ELF-1 (cell line): Measurements from ENCODE around the gene PTPN18.
"Not testable (repeated sequence)": the region's sequence is repeated elsewhere in the genome, so short reads cannot be mapped to it uniquely, and the experiment has no call there.

Source experiments
- DNase-seq: peaks from one replicate; pipeline ENCODE4 v3.0.0-alpha.2; 2016; ENCODE audit warnings: low read depth, low spot score

Gene PTPN18

DNA sequence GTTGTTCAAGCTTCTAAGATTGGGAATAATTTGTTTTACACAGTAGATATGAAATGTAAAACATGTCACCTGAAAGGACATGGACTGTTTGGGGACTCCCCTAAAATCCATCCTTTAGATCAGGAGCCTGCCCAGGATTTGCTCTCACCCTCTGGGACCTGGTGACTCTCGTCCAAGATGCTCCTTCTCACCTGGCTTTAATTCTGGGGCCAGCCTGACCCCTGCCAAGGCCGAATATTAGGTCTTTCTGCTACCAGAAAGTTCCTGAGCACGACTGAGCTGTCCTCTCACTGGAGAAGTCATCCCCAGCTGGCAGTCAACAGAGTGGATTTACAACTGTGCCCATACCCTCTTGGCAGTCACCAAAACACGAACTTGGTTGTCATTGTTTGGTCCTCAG, 25.3 kb downstream of the PTPN18 start:
- DNase-seq: no peak

DNA sequence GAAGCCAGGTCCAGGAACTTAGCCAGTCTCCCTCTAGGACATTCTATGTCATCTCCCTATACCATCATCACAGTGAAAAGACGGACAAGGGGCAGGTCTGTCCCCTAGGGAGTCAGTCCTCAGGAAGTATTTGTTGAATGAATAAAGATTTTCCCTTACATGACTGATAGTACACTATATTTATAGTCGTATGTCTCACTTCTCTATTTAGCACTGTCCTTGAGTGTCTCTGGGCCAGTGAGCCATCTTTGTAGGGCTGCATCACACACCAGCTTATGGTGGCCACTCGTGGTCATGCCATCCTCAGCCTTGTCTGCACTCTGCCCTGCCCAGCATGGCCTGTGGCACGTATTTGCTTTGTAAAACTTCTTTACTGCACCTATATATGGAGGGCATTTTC, 25.8 kb downstream of the PTPN18 start:
- DNase-seq: no peak

DNA sequence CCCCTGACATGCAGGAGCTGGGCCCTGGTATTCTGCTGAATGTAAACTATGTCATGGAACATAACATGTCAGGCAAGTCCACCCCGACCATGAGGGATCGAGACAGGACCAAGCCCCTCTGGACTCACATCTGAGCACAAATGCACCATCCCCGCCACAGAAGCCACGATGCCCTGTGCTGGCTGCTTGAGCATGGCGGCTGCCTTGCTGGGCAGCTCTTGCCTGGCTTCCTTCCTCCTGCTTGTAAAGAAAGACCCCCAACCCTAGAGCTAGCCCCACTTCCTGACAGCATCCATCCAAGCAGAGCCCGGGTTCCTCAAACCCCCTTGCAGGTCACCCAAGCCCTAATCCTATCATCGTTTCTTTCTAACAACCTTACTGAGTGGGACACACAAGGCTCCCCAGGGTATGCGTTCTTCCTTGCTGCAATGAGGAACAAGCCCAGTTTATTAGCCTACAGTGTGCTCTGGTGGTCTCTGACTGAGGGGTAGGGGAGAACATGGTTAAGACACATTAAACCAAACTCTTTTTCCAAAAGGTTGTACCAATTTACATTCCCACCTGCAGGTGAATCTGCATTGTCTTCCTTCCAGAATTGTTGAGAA, 26.6 kb downstream of the PTPN18 start:
- no peak for DNase-seq

DNA sequence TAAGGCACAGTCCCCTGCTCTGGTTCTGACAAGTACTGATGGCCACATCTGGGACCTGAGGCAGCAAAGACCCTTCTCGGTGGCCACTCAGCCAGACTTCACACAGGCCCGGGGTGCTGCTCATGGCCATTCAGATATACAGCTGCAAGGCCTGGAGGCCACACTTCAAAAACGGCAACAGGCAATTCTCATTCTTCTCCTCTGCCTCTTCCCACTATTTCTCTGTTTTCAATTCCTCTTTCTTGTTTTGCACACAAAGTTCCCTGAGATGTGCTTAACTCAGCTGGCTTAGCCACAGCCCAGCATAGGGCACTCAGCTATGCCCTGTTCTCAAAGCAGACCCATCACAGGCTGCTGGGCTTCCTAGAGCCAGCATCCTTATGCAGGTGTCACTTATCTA, 29.9 kb downstream of the PTPN18 start:
- DNase-seq: no peak

DNA sequence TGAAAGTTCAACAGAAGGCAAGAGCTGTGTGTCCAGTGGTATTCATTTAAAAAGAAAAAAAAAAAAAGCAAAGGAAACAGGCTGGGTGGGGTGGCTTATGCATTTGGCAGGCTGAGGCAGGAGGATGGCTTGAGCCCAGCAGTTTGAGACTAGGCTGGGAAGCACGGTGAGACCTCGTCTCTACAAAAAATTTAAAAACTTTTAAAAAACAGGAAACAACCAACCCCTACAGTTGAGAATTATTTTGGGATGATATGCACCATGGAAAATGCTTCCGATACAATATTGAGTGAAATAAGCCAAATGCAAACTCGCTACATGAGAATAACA, 31.2 kb downstream of the PTPN18 start:
- DNase-seq: no peak

DNA sequence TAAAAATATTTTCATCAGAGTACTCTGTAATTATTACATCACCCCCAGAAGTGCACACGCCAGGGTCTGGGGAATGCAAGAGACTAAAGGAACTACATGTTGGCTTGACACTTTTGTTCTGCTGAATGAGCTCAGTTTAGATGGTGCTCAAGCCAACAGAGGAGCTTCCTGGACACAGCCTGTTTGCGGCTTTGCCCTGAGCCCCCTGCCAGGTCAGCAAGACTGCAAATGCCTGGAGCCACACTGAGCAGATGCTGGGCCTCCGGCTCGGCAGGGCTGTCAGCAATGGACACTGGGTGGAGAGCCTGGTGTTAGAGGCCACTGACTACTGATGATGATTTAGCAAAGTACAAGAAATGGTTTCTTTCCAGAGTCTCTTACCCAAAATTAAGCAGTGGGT, 31.9 kb downstream of the PTPN18 start:
- DNase-seq: peak; percentile 29

DNA sequence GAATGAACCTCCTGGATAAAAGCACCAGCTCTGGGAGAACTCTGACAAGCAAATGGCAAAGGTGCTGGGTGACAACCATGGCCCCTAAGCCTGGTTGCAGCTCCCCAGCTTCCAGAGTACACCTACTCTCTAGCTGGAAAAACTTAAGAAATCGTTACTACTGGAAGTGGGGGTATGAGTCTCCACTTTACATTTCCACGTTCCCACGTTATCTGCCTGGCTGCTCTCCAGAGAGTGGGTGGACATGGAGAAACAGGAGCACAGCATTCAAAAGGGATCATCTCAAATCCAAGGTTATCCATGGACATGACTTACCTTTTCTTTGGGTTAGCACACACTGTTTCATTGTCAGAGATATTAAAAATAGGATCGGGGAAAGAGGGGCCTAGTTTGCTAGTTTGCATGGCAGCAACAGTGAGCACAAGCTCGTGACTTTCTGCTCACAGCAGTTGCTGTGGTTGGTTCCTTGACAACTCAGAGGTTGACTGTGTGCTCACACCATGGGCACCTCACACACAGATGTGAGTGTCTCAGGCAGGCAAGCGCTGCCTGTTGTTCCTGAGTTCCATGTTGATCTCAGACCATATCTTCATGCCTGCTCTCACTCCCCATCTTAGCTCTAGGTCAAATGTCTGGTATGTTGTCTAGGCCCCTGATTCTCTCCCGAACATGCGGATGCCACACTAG, 32.5 kb downstream of the PTPN18 start:
- DNase-seq: no peak

DNA sequence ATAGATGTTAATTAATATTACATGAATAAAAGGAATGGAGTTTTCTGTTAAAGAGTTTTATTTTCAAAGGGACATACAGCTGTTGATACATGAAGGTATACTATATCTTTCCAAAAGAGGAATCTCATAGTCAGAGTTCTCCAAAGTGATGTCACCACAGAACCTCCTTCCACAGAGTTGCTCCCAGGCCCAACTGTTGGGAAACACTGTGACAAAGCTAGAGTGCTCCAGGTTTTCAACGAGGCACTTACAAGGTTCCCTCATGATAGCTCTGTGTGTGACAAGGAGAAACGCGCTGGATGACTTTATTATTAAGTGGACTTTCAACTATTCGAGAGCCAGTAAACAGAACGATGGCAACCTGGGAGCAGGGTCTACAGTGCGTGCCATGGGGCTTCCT, 33.5 kb downstream of the PTPN18 start:
- no peak for DNase-seq

DNA sequence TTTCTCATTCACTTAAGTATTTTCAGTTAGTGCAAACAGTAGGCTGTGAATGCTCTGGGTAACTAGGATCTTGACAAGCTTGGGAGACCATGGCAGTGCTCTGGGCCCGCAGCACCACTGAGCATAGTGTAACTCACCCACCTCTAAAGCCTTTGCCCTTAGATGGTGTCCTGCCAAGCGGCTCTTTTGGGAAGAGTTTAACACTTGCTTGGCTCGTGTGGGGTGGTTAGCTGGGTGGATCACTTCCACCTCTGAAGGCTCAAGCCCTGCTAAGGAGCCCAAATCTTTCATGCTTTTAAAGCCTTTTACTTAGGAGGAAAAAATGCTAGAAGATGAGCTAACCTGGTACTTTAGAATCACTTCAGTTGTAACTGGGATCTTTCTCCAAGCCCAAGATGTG, 33.9 kb downstream of the PTPN18 start:
- no peak for DNase-seq

DNA sequence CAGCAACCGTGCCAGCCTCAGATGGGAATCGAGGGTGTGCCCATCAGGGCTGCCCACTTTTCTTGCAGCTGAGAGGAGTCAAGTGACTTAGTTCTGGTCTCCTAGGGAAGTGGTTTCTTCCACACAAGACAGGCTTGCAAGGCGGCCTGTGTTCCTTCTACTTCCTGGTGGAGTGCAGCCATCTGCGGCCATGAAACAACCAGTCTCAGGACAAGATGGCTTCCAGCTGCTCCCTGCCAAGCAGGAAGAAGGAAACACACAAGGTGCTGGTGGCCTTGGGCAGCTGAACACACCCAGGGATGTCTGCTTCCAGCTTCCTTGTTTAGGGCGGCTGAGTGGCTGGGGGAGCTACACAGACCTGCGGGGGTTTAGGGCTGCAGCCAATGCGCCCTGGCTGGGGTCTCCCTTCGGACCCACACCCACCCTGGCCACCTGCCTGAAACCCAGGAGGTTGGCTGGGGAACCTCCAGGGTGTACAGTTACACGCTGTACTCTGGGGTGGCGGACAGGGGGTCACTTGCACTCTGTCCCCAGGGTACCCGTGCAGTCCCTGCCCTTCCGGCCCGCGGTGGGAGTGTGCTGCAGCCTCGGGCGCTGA, 34.7 kb downstream of the PTPN18 start:
- DNase-seq: no peak

DNA sequence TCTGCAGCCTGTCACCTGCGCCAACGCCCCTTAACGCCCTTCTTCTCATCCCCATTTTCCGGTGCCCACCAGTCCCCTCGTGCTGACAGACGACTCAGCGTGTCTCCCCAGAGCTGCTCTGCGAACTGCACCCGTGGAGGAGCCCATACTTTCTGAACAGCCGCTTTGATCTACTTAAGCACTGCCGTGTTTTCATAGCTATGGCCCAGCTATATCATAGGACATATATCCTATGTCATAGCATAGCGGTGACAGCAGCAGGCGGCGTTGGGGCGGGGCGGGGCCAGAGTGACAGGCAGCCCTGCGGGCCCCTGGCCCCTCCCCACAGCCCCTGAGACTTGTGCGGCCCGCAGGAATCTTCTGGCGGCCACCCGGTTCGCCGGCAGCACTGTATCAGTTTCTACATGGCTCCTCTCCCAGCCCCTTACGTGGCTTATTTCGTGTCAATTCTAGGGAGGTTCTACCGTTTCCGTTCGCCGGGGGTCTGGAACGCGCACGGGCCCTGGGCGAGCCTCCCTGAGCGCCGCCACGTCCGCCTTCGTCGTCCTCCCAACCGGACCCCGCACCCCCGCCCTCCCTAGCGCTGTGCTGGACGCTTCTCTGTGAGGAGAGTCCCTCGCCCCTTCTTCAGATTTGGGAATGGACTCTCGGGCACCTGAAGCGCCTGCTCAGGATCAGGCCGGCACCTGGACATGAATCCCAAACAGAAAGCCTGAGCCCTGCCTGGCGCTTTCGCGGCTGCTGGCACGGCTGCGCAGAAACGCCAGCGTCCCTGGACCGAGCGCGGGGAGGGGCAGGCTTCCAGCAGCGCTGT, 35.4 kb downstream of the PTPN18 start:
- DNase-seq: peak; percentile 63

DNA sequence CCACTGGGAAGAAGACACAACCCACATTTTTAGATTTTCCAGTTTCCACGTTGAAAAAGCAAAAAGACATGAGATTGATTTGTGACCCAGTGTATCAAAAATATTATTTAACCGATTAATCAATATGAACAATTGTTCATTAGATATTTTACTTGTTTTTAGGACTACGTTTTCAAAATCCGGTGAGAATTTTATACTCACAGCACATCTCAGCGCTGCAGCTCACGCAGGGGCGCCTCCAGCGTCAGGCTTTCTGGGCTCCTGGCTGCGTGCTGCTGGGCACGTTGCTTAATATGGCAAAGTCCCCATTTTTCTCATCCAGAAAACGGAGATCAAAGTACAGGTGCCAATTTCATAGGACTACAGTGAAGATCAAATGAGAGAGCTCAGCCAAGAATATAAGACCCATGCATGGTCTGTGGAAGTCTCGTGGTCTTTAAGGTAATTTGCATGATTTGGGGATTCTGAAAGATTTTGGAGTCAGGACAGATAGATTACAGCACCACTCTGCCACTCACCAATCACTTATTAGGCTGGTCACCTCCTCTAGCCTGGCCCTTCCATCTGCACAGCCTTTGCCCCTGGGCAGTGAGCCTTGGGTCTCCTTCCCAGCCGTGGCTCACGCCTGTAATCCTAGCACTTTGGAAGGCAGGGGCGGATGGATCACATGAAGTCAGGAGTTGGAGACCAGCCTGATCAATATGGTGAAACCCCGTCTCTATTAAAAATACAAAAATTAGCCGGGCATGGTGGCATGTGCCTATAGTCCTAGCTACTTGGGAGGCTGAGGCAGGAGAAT, 36.2 kb downstream of the PTPN18 start:
- no peak for DNase-seq

DNA sequence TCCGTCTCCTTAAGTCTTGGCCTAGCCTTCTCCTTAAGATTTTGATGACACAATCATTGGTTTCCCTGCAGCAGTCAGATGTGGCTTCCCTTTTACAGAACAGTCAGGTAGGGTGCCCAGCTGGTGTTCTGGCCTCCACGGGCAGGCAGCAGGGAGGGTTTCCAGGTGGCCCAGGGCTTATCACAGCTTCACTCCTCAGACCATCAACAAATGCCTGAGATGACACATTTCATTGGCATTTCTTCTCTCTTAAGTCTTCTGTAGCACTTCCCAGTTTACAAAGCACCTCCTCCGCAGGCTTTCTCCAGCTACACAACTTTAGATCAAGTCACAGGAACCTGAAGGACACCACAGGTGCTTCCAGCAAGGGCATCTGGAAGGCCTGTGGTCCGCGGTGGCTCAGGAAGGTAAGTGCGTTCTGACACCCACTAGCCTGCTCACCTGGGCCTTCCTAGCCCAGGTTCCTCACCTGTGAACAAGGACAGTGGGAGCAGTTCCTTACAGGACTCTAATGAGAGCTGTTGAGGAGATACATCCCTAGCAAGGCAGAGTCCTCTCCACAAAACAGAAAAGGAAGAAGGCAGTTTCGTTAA, 37.6 kb downstream of the PTPN18 start:
- DNase-seq: peak; percentile 70

DNA sequence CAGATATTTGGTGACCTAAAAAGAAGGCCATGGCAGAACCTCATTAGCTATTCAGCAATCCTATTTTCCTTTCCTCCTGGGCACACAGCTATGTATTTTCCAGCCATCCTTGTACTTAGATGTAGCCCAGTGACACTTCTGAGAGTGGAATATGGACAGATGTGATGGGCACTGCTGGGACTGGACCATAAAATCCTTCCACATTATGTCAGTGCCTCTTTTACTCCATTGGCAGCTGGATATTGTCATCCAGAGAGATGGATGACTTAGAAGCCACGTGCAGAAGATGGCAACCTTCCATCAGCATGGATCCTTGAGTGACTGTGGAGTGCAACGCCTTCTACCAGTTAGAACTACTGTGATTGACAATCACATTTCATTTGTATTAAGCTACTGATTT, 50.4 kb downstream of the PTPN18 start:
- DNase-seq: not testable (repeated sequence)

DNA sequence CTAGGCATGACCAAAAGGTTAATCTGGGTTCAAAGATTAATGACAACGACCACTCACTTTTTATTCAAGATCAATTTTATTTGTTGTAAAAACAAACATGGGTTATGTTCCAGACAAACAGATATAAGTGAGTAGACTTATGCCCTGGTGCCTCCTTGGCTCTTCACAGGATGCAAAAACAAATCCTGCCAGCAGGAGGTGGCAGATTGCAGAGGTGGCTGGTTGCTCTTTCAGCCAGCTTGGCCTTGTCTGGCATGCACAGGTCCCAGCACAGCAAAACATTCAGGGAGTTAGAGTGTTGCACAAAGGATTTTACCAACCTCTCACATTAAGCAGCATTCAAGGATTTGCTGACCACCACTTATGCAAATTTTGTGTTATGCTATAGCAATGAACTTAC, 60.8 kb downstream of the PTPN18 start:
- not testable (repeated sequence) for DNase-seq

DNA sequence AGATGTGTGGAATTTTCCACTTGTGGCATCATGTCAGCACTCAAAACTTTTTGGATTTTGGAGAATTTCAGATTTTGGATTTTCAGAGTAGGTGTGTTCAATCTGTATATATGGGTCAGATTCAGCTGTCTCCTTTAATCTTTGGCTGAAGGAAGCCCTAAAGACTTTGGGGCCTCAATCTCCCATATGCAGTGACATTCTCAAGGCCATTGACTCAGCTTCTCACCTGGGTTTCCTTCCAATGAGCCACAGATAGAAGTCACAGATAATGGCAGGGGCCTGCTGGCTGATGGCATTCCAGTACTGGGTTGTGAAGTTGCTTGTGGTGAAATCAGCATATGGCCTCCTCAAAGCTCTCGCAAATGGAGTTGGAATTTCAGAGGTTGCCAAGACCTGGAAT, 63.0 kb downstream of the PTPN18 start:
- not testable (repeated sequence) for DNase-seq
